ENCODE measurements around the gene TRAFD1. TPM values are rescaled to one million over a fixed set of nuclear protein-coding genes. Genes with fewer than 3 reads are reported as not detected.

TRAFD1 gene
- total and polyA plus RNA-seq, 2 of the 8 experiments (the other 6 are each of a cell fraction or from before 2014, with no cell fraction given), result 18.1 to 33.1 TPM

- TF ChIP-seq KDM4A (IDR thresholded peaks at IDR 0.05; ENCODE audit: low read depth, low read length, severe bottlenecking), result no peak
- no peak for TF ChIP-seq SUZ12 (IDR thresholded peaks at IDR 0.05; ENCODE audit: low read length)
- TF ChIP-seq SIN3A (conservative IDR thresholded peaks at IDR 0.05 in 1 of 2, IDR thresholded peaks at IDR 0.05 in 1 of 2; ENCODE audit: low read depth in 1 of 2, low read length in 2 of 2), result no peak
Measured at GRCh38 chr12:112164011-112164660, 38.8 kb downstream of the TRAFD1 start (continued).

All from H1 (cell line).